ENCODE data around the gene HPD. TPM values are rescaled to one million over a fixed set of nuclear protein-coding genes. Genes with fewer than 3 reads are reported as not detected.
A peak's percentile ranks its signal among the peaks of the same experiment; 100 is the strongest.

The HPD gene
- total and polyA plus RNA-seq, 2 of the 4 experiments (the other 2 are of a cell fraction) = 0.15 to 0.18 TPM

- H3K9ac ChIP-seq (ENCODE audit: low read depth, low read length) = no peak overlapping the region
- no peak overlapping the region for H3K14ac ChIP-seq (replicated peaks; ENCODE audit: low read depth, low read length)
- BruUV-seq (replicated peaks) = TSS peak; percentile 78
- dilution Hi-C loops (cut with HindIII; ENCODE audit: low sequenced_read_pairs, unreplicated experiment) (no loop called here), in situ Hi-C loops (cut with MboI; ENCODE audit: low sequenced_read_pairs) (no loop called here), intact Hi-C loops (cut with micrococcal nuclease) (no loop called here)
- H3K4ac ChIP-seq (ENCODE audit: low read depth, low read length) = no peak overlapping the region
- no peak overlapping the region for H4K8ac ChIP-seq (ENCODE audit: low read depth in 2 of 2, low read length in 2 of 2)
- no peak overlapping the region for H4K5ac ChIP-seq (ENCODE audit: low read depth, low read length)
- peaks cover 49% of the 10 kb centered on the region for H3K36me3 ChIP-seq (ENCODE audit: control insufficient read depth, insufficient read depth, low read length)
- H2BK20ac ChIP-seq (ENCODE audit: low read depth, low read length) = no peak overlapping the region
- peaks cover 23% of the 10 kb centered on the region for H3K4me1 ChIP-seq (ENCODE audit: control insufficient read depth, insufficient read depth, low read length)
- TF ChIP-seq MXI1 (IDR thresholded peaks at IDR 0.05; ENCODE audit: borderline replicate concordance, low read depth, low read length) = no peak
- TF ChIP-seq USF2 (IDR thresholded peaks at IDR 0.05; ENCODE audit: low read depth, low read length) = no peak
- no peak for TF ChIP-seq FOS (IDR thresholded peaks at IDR 0.05; ENCODE audit: low read depth, low read length)
- no peak for TF ChIP-seq POLR2A (IDR thresholded peaks at IDR 0.05; ENCODE audit: low read depth, low read length)
- no peak for TF ChIP-seq BHLHE40 (IDR thresholded peaks at IDR 0.05; ENCODE audit: low read depth, low read length)
- TF ChIP-seq CEBPB (IDR thresholded peaks at IDR 0.05; ENCODE audit: low read depth, low read length) = no peak
- TF ChIP-seq MAFK (IDR thresholded peaks at IDR 0.05; ENCODE audit: low read depth, low read length) = no peak
- no peak overlapping the region for H3K27ac ChIP-seq (ENCODE audit: insufficient read depth, low read length)
- no peak overlapping the region for H3K56ac ChIP-seq (ENCODE audit: extremely low read depth, insufficient read depth, low read length)
- peaks cover 22 to 71% of the 10 kb centered on the region in 2 experiments; a peak in 3 of 4 replicates for H3K79me1 ChIP-seq (ENCODE audit: low read depth in 1 of 2, low read length in 2 of 2)
- H2AK5ac ChIP-seq (ENCODE audit: low read depth, low read length) = no peak overlapping the region
- H4K20me1 ChIP-seq (ENCODE audit: insufficient read depth, low read length) = peaks cover 66% of the 10 kb centered on the region
- no peak overlapping the region for H2BK5ac ChIP-seq (ENCODE audit: low read depth, low read length, poor library complexity, severe bottlenecking)
- ATAC-seq (ENCODE audit: low read depth) (no peak), DNase-seq (no peak)
- H3K18ac ChIP-seq (ENCODE audit: low read depth, low read length) = no peak overlapping the region
- ChIA-PET CTCF (interaction anchor here (4.1 kb wide), 1 partner anchor 15 kb away, joined by 49 read pairs; the partner anchor contains the start of gene RHOF), POLR2A (ENCODE audit: unreplicated experiment) (interaction anchor here (1.7 kb wide), 1 partner anchor 8 kb away, joined by 20 read pairs; no protein-coding TSS in a partner anchor)
- no peak overlapping the region for H2BK120ac ChIP-seq (ENCODE audit: low read depth, low read length)
- no peak overlapping the region for H3K4me2 ChIP-seq (ENCODE audit: low read depth, low read length)
- H3K23ac ChIP-seq (ENCODE audit: low read depth, low read length) = no peak overlapping the region
- H3K9me3 ChIP-seq (ENCODE audit: control insufficient read depth, insufficient read depth, low read length) = no peaks in the 10 kb centered on the region
- 100% methylated on average over 4 of the region's 27 CpGs; no CpG with 5 or more reads in 1 of the 2 experiments for WGBS, 2 experiments (ENCODE audit: extremely low coverage in 2 of 2, insufficient read length in 1 of 2)
- no peak overlapping the region for H2AK9ac ChIP-seq (replicated peaks; ENCODE audit: low read depth, low read length, poor library complexity)
- no peak overlapping the region for H4K91ac ChIP-seq (ENCODE audit: insufficient read depth, low read depth, low read length)
- no peak overlapping the region for H2AFZ ChIP-seq (replicated peaks; ENCODE audit: low read length, poor library complexity)
- no peak overlapping the region for H3K4me3 ChIP-seq (ENCODE audit: insufficient read depth, low read depth, low read length)
- no peaks in the 10 kb centered on the region for H3K27me3 ChIP-seq (ENCODE audit: control insufficient read depth, insufficient read depth, low read length)
- H2BK15ac ChIP-seq (ENCODE audit: low read depth, low read length) = no peak overlapping the region
- H3K9me1 ChIP-seq (ENCODE audit: insufficient read depth, low read length) = no peaks in the 10 kb centered on the region
Observed at GRCh38 chr12:121809712-121810116, 48.9 kb downstream of the HPD start.
